ENCODE data around the gene ENTPD8. TPM values are rescaled to one million over a fixed set of nuclear protein-coding genes. Genes with fewer than 3 reads are reported as not detected.

Gene ENTPD8
- total and polyA plus RNA-seq, 2 of the 13 experiments (the other 11 are each of a cell fraction or from before 2014, with no cell fraction given): 0.26 to 0.44 TPM

GRCh38 chr9:137449081-137449844 lies 8.1 kb upstream of the ENTPD8 start:
- no peak overlapping the region for H3K4me3 ChIP-seq (replicated peaks in 1 of 3; ENCODE audit: insufficient read depth in 1 of 3, low read depth in 2 of 3, low read length in 3 of 3)
- H3K79me2 ChIP-seq (ENCODE audit: insufficient read depth, low read length): peaks cover 2% of the 10 kb centered on the region
- FAIRE-seq: no peak
- H3K27me3 ChIP-seq (ENCODE audit: control insufficient read depth in 1 of 2, insufficient read depth in 2 of 2, low read length in 2 of 2): no peaks in the 10 kb centered on the region
- in situ Hi-C loops (cut with HindIII; ENCODE audit: extremely low pct_ligation_motif_present, low pct_unique_long_range_greater_than_20kb) (no loop called here), intact Hi-C loops (cut with micrococcal nuclease; ENCODE audit: unreplicated experiment) (loop anchor here (5.0 kb wide), 1 partner anchor 162 kb away; no protein-coding TSS in a partner anchor)
- DNase-seq (ENCODE audit: low spot score): no peak
- no peaks in the 10 kb centered on the region for H3K9me3 ChIP-seq (ENCODE audit: low read length)
- POLR2A ChIA-PET: interaction anchor here (0.6 to 1.8 kb wide), 4 partner anchors 10 to 197 kb away, joined by 3 to 5 read pairs (median 4); partner anchors contain the start of genes EXD3, NOXA1, NRARP and NSMF
- WGBS (ENCODE audit: low lambda C conversion rate): 94% methylated on average over 29 of the region's 36 CpGs
- ATAC-seq: no peak
- no peak overlapping the region for H2AFZ ChIP-seq (ENCODE audit: low read length)
- peaks cover 7% of the 10 kb centered on the region; the same call in 1 of the 2 replicates for H4K20me1 ChIP-seq (ENCODE audit: insufficient read depth, low read length)
- BruUV-seq (replicated peaks): TSS peak; percentile 51
- H3K4me2 ChIP-seq (ENCODE audit: low read depth, low read length): no peak overlapping the region
- no peak overlapping the region for H3K9ac ChIP-seq (ENCODE audit: insufficient read depth, low read depth, low read length)
- peaks cover 8 to 29% of the 10 kb centered on the region in 2 experiments for H3K36me3 ChIP-seq (replicated peaks in 1 of 2; ENCODE audit: control insufficient read depth in 1 of 2, insufficient read depth in 2 of 2, low read length in 2 of 2)
- peak overlapping the region; percentile 46 for H3K27ac ChIP-seq (ENCODE audit: extremely low read length, insufficient read depth, low read length)
- peaks cover 42% of the 10 kb centered on the region for H3K4me1 ChIP-seq (ENCODE audit: insufficient read depth, low read length)
- CTCF ChIA-PET (ENCODE audit: low intra/inter-chr PET ratio, low total read pairs): no interaction called here
- TF ChIP-seq POGZ (CRISPR knock-in tag; IDR thresholded peaks at IDR 0.05) (no peak), ZBTB38 (CRISPR knock-in tag; IDR thresholded peaks at IDR 0.05) (peak; percentile 96), ZNF629 (CRISPR knock-in tag; conservative IDR thresholded peaks at IDR 0.05) (no peak), FOXA1 (IDR thresholded peaks at IDR 0.05) (no peak), FOXA1 (CRISPR knock-in tag; IDR thresholded peaks at IDR 0.05) (no peak), ZNF276 (CRISPR knock-in tag; IDR thresholded peaks at IDR 0.05; ENCODE audit: low read depth) (no peak), HNRNPL (IDR thresholded peaks at IDR 0.05; ENCODE audit: low read depth, low read length) (0 out of 2 replicates have a peak, but pooled peaks have one; percentile 17), ZNF687 (CRISPR knock-in tag; IDR thresholded peaks at IDR 0.05) (0 out of 2 replicates have a peak, but pooled peaks have one; percentile 30), AGO2 (optimal IDR thresholded peaks at IDR 0.05; ENCODE audit: low read depth, low read length) (peak; percentile 56), ZNF232 (CRISPR knock-in tag; IDR thresholded peaks at IDR 0.05; ENCODE audit: borderline replicate concordance) (no peak), SALL1 (CRISPR knock-in tag; IDR thresholded peaks at IDR 0.05) (0 out of 2 replicates have a peak, but pooled peaks have one; percentile 12), ATAD3A (CRISPR knock-in tag; IDR thresholded peaks at IDR 0.05) (no peak), IRF9 (CRISPR knock-in tag; IDR thresholded peaks at IDR 0.05; ENCODE audit: borderline replicate concordance) (0 out of 2 replicates have a peak, but pooled peaks have one; percentile 5)
- TF ChIP-seq, protein P1, sequence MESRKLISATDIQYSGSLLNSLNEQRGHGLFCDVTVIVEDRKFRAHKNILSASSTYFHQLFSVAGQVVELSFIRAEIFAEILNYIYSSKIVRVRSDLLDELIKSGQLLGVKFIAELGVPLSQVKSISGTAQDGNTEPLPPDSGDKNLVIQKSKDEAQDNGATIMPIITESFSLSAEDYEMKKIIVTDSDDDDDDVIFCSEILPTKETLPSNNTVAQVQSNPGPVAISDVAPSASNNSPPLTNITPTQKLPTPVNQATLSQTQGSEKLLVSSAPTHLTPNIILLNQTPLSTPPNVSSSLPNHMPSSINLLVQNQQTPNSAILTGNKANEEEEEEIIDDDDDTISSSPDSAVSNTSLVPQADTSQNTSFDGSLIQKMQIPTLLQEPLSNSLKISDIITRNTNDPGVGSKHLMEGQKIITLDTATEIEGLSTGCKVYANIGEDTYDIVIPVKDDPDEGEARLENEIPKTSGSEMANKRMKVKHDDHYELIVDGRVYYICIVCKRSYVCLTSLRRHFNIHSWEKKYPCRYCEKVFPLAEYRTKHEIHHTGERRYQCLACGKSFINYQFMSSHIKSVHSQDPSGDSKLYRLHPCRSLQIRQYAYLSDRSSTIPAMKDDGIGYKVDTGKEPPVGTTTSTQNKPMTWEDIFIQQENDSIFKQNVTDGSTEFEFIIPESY (CRISPR knock-in tag; IDR thresholded peaks at IDR 0.05): 0 out of 2 replicates have a peak, but pooled peaks have one; percentile 22
